Upper lobe of right lung (tissue), 1 donor: ENCODE data around the gene NEU2. TPM values are rescaled to one million over a fixed set of nuclear protein-coding genes. Genes with fewer than 3 reads are reported as not detected.

Experiments used
- ATAC-seq: fragments of 200-7000 bp; cut with Tn5 transposase; one replicate; pipeline ENCODE4 v1.9.1; 2020; ENCODE audit warnings: mild to moderate bottlenecking, moderate library complexity
- DNase-seq: peaks from one replicate; pipeline ENCODE4 v3.0.0-alpha.2; 2020
- H3K27ac ChIP-seq: fragments of 200-600 bp; one replicate; pipeline ENCODE4 v1.8.0; 2022
- H3K27me3 ChIP-seq: fragments of 200-600 bp; one replicate; pipeline ENCODE4 v1.8.0; 2022; ENCODE audit warnings: mild to moderate bottlenecking
- H3K36me3 ChIP-seq: fragments of 200-600 bp; one replicate; pipeline ENCODE4 v1.8.0; 2022
- H3K4me1 ChIP-seq: fragments of 200-600 bp; one replicate; pipeline ENCODE4 v1.8.0; 2022
- H3K4me3 ChIP-seq: fragments of 200-600 bp; one replicate; pipeline ENCODE4 v1.8.0; 2022; ENCODE audit warnings: mild to moderate bottlenecking
- H3K9me3 ChIP-seq: fragments of 200-600 bp; one replicate; pipeline ENCODE4 v1.8.0; 2022
- intact Hi-C: fragments of 100-400 bp; cut with DNase I; formaldehyde crosslinking; loops from one replicate; pipeline ENCODE4 v1.11.0; 2022
- total RNA-seq: library from RNA; stranded (reverse); fragmentation: NEBNext Ultra II Directional; extraction: Animal tissue kit (Norgen Biotek cat#: 25700); gene quantifications from one replicate; pipeline ENCODE4 v1.2.1, GENCODE V29; 2021
- TF ChIP-seq, protein P1 (sequence below): fragments of 200-600 bp; IDR thresholded peaks from one replicate; pipeline ENCODE4 v1.8.0; 2022; ENCODE audit warnings: antibody characterized with exemption
- donor health status: DM: no; HTN: yes; CAD: no; lungs with severe emphysema.

Gene NEU2
- total RNA-seq, 1 donor from 2014 or later, result not detected

GRCh38 chr2:233011702-233012131 lies 20.8 kb upstream of the NEU2 start:
- no peaks in the 10 kb centered on the region for H3K9me3 ChIP-seq
- TF ChIP-seq, protein P1, sequence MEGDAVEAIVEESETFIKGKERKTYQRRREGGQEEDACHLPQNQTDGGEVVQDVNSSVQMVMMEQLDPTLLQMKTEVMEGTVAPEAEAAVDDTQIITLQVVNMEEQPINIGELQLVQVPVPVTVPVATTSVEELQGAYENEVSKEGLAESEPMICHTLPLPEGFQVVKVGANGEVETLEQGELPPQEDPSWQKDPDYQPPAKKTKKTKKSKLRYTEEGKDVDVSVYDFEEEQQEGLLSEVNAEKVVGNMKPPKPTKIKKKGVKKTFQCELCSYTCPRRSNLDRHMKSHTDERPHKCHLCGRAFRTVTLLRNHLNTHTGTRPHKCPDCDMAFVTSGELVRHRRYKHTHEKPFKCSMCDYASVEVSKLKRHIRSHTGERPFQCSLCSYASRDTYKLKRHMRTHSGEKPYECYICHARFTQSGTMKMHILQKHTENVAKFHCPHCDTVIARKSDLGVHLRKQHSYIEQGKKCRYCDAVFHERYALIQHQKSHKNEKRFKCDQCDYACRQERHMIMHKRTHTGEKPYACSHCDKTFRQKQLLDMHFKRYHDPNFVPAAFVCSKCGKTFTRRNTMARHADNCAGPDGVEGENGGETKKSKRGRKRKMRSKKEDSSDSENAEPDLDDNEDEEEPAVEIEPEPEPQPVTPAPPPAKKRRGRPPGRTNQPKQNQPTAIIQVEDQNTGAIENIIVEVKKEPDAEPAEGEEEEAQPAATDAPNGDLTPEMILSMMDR, result no peak
- intact Hi-C loops, result no loop called here
- peaks cover 3% of the 10 kb centered on the region for H3K4me1 ChIP-seq
- no peak overlapping the region for H3K4me3 ChIP-seq
- DNase-seq (peak; percentile 30), ATAC-seq (no peak)
- H3K27me3 ChIP-seq, result no peaks in the 10 kb centered on the region
- no peaks in the 10 kb centered on the region for H3K36me3 ChIP-seq
- no peak overlapping the region for H3K27ac ChIP-seq

- Histone ChIP-seq H3K27me3 (no peaks in the 10 kb centered on the region), H3K4me3 (no peak overlapping the region), H3K9me3 (no peaks in the 10 kb centered on the region), H3K36me3 (no peaks in the 10 kb centered on the region), H3K27ac (no peak overlapping the region), H3K4me1 (peaks cover 3% of the 10 kb centered on the region)
- DNase-seq (no peak), ATAC-seq (peak; percentile 51)
- intact Hi-C loops, result no loop called here
- TF ChIP-seq, protein P1, result no peak
Measured at GRCh38 chr2:233012301-233012971, 20.0 kb upstream of the NEU2 start.

DNA sequence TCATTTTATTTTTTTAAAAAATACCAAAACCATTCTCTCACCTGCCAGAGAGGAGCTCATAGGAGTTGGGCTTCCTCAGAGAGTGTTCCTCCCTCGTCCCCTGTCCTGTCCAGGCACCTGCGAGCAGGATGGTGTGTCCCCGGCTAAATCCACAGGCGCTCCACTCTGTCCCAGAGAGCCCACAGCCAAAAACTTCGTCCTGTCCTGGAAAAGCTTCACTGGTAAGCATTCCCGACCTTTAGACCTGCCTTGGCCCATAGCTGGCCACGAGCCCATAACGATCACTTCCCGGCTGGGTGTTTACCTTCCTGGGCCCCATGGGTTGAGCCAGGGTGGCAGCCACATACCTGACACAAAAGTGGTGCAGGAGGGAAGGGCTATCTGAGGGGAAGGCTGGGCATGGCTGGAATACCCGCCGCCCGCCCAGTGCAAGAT lies 19.4 kb upstream of the NEU2 start, which contains the start of gene NGEF:
TSS of gene NGEF (minus strand) at position 230 of the 435 bp plus-strand sequence. CDS start 38,366 bp downstream, outside the sequence.
- TF ChIP-seq, protein P1, result no peak
- H3K4me3 ChIP-seq, result no peak within 1 kb of the TSS
- intact Hi-C loops, result no loop called here
- peaks cover 3% of the 10 kb centered on the region for H3K4me1 ChIP-seq
- no peaks in the 10 kb centered on the region for H3K9me3 ChIP-seq
- no peak within 1 kb of the TSS for H3K27ac ChIP-seq
- DNase-seq (no peak), ATAC-seq (no peak)
- no peaks in the 10 kb centered on the region for H3K27me3 ChIP-seq
- H3K36me3 ChIP-seq, result no peaks in the 10 kb centered on the region

DNA sequence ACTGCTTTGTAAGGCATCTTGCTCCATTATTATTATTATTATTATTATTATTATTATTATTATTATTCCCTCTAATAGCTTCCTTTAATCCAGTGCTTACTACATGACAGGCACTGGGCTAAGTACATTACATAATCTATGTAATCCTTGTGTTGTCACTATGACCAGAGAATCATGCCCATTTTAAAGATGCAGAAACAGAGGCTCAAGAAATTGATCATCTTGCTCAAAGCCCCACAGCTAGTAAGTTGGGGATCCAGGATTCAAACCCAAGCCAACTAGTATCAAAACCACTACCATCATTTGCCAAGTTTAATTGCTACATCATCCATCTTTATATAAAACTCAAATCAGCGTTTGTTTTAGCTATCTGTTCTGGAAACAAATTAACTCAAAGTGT lies 18.8 kb upstream of the NEU2 start:
- no peak overlapping the region for H3K27ac ChIP-seq
- TF ChIP-seq, protein P1, result no peak
- H3K27me3 ChIP-seq, result no peaks in the 10 kb centered on the region
- ATAC-seq (no peak), DNase-seq (no peak)
- no peaks in the 10 kb centered on the region for H3K36me3 ChIP-seq
- peaks cover 3% of the 10 kb centered on the region for H3K4me1 ChIP-seq
- no peaks in the 10 kb centered on the region for H3K9me3 ChIP-seq
- intact Hi-C loops, result no loop called here
- H3K4me3 ChIP-seq, result no peak overlapping the region

- TF ChIP-seq, protein P1, result no peak
- Histone ChIP-seq H3K36me3 (no peaks in the 10 kb centered on the region), H3K27me3 (no peaks in the 10 kb centered on the region), H3K4me1 (peaks cover 3% of the 10 kb centered on the region), H3K9me3 (no peaks in the 10 kb centered on the region), H3K4me3 (no peak overlapping the region), H3K27ac (no peak overlapping the region)
- DNase-seq (no peak), ATAC-seq (no peak)
- intact Hi-C loops, result no loop called here
Measured at GRCh38 chr2:233015019-233015645, 17.3 kb upstream of the NEU2 start.
